ENCODE results near the gene ADAM19. TPM values are rescaled to one million over a fixed set of nuclear protein-coding genes. Genes with fewer than 3 reads are reported as not detected.

Gene ADAM19
- 10 to 100 TPM in 1 of 4 donors, 1 to 10 TPM in 3; 1.1 to 47.9 (median 5.4) TPM for total RNA-seq

DNA sequence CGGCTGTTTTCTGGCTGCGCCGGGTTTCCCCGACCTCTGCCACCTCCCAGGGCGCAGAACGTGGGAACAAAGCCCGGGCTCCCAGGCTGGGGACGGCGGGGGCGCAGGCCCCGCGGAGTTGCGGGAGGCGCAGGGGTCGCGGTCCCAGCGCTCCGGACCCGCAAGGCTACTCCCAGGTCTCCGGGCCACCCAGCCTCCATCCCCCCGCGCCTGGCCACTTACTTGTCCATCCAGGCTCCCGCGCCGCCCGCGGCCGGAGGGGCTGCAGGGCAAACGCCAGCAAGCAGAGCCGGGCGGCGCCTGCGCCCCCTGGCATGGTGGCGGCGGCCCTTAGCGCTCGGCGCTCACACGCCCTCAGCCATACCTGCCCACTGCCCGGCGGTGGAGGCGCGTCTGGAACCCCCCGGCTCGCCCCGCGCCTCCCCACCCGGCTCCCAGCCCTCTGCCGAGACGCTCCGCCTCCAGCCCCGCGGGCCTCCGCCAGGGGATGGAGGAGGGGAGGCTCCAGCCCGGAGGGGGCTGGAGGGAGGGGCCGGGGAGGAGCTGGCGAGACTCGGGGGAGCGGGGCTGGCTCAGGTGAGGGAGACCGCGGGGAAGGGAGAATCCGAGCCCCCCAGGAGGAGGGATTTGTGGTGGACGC, at the start of gene ADAM19:
Gene ADAM19 (minus strand): TSS at position 395 of the 640 bp plus-strand sequence. CDS start 79 bp downstream, at position 316.
- Histone ChIP-seq H3K27me3 (no peaks in the 10 kb centered on the region), H3K4me1 (peaks cover 0 to 18% (median 5%) of the 10 kb centered on the region in 4 donors), H3K27ac (peak within 1 kb of the TSS; percentile 86 to 96 (median 90)), H3K4me3 (peak within 1 kb of the TSS; percentile 73 to 98 (median 90)), H3K36me3 (no peaks in the 10 kb centered on the region), H3K9me3 (no peaks in the 10 kb centered on the region)
- DNase-seq = peak; percentile 54 to 71 (median 58)
- TF ChIP-seq POLR2A (IDR thresholded peaks at IDR 0.05) (peak in 1 of 2 donors; percentile 18), CTCF (IDR thresholded peaks at IDR 0.05) (peak in 3 of 6 experiments; percentile 6 to 40 (median 6))

DNA sequence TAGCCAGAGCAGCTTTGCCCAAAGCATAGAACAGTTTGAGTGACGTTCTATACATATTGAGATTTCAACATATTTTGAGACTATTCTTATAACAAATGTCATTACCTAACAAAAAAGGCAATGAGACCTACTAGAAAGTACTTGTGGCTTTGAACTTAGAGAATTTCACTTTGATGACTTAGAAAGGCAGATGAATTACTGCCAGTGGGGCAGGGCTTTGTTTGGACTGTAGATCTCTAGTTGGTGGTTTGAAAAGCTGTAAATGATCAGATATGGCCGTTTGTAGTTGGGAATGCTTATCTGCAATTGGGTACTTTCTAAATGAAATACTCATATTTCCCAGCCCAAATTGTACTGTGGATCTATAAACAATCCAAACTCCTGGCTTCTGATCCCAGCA, 48.6 kb upstream of the ADAM19 start:
- Histone ChIP-seq H3K4me3 (no peak overlapping the region), H3K9me3 (no peaks in the 10 kb centered on the region), H3K27ac (no peak overlapping the region), H3K36me3 (no peaks in the 10 kb centered on the region), H3K27me3 (no peaks in the 10 kb centered on the region), H3K4me1 (no peaks in the 10 kb centered on the region)
- no peak for TF ChIP-seq CTCF (IDR thresholded peaks at IDR 0.05)
- no peak for TF ChIP-seq POLR2A (IDR thresholded peaks at IDR 0.05)
- DNase-seq = no peak

DNA sequence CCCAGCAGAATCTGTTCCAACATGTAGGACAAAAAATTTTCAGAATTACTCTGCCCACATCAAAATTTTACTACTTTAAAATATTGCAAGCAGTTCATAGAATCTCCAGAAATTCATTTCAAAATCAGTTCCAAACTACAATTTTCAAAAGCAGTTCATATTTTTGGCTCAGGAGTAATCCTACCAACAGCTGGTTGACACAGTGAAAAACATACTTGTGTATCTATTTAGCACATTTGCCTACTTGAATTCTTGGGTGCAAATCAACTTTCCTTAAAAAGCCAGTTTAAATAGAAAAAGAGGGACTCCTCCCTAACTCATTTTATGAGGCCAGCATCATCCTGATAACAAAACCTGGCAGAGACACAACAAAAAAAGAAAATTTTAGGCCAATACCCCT, 45.2 kb upstream of the ADAM19 start:
- no peaks in the 10 kb centered on the region for H3K4me1 ChIP-seq
- no peaks in the 10 kb centered on the region for H3K27me3 ChIP-seq
- no peak for DNase-seq
- TF ChIP-seq CTCF (IDR thresholded peaks at IDR 0.05) (no peak), POLR2A (IDR thresholded peaks at IDR 0.05) (no peak)
- H3K36me3 ChIP-seq = no peaks in the 10 kb centered on the region
- no peaks in the 10 kb centered on the region for H3K9me3 ChIP-seq
- no peak overlapping the region for H3K27ac ChIP-seq
- H3K4me3 ChIP-seq = no peak overlapping the region

DNA sequence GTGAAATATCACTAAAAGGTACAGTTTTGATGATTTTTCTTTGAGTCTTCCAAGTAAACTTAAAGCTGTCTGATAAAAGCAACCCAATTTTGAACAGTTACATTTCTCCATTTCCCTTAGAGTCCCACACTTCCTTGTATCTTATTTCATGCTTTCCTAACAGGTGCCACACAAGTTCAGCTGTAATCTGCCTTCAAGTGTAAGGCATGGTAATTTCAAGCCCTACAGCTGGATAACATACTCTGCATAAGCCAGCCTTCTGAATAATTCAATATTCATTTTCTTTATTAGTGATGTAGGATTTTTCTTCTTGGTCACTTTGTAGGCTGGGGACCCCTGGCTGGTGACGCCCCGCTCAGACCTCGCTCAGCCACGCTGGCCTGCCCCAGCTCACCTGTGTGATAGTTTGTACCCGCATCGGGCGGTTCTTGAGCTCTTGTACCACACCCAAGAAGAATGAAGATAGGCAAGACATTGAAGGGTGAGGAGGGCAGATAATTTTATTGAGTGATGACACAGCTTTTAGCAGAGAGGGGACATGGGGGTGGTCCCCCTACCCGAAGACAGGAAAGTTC, 42.7 kb upstream of the ADAM19 start:
- TF ChIP-seq CTCF (IDR thresholded peaks at IDR 0.05) (no peak), POLR2A (IDR thresholded peaks at IDR 0.05) (no peak)
- no peak for DNase-seq
- Histone ChIP-seq H3K9me3 (no peaks in the 10 kb centered on the region), H3K4me1 (no peaks in the 10 kb centered on the region), H3K27ac (no peak overlapping the region), H3K27me3 (no peaks in the 10 kb centered on the region), H3K36me3 (no peaks in the 10 kb centered on the region), H3K4me3 (no peak overlapping the region)

- Histone ChIP-seq H3K27ac (no peak overlapping the region), H3K4me1 (peaks cover 0 to 4% (median 0%) of the 10 kb centered on the region in 4 donors), H3K9me3 (no peaks in the 10 kb centered on the region), H3K4me3 (no peak overlapping the region), H3K36me3 (no peaks in the 10 kb centered on the region), H3K27me3 (no peaks in the 10 kb centered on the region)
- TF ChIP-seq POLR2A (IDR thresholded peaks at IDR 0.05) (no peak), CTCF (IDR thresholded peaks at IDR 0.05) (no peak)
- no peak for DNase-seq
Observed at GRCh38 chr5:157616785-157617184, 41.2 kb upstream of the ADAM19 start.

All from Peyer's patch (tissue), 4 donors.